Adipocyte (in vitro differentiated cells): Measurements from ENCODE around the gene TGFB2.
"Not testable (repeated sequence)": the region's sequence is repeated elsewhere in the genome, so short reads cannot be mapped to it uniquely, and the experiment has no call there.

Experiments used
- DNase-seq: peaks from one replicate; pipeline ENCODE4 v3.0.0-alpha.2; 2015; ENCODE audit warnings: low read depth
- H3K27me3 ChIP-seq: replicated peaks from 2 replicates; pipeline ENCODE4 v1.7.0; 2013; ENCODE audit warnings: mild to moderate bottlenecking, low read length, moderate library complexity; ENCODE audit not compliant: control insufficient read depth, insufficient read depth
- H3K36me3 ChIP-seq: 2 replicates; pipeline ENCODE4 v1.7.0; 2013; ENCODE audit warnings: low read length, mild to moderate bottlenecking, moderate library complexity; ENCODE audit not compliant: control insufficient read depth, insufficient read depth, severe bottlenecking
- H3K4me1 ChIP-seq: 2 replicates; pipeline ENCODE4 v1.7.0; 2013; ENCODE audit warnings: mild to moderate bottlenecking, low read length, moderate library complexity; ENCODE audit not compliant: control insufficient read depth, insufficient read depth
- H3K4me3 ChIP-seq: 2 replicates; pipeline ENCODE4 v1.7.0; 2013; ENCODE audit warnings: mild to moderate bottlenecking, low read length, moderate library complexity
- H3K9ac ChIP-seq: 2 replicates; pipeline ENCODE4 v1.7.0; 2013; ENCODE audit warnings: mild to moderate bottlenecking, low read length, moderate library complexity
- H3K9me3 ChIP-seq: 2 replicates; pipeline ENCODE4 v1.7.0; 2013; ENCODE audit warnings: mild to moderate bottlenecking, low read length, moderate library complexity; ENCODE audit not compliant: control insufficient read depth

The TGFB2 gene

GRCh38 chr1:218312509-218312908, 32.6 kb upstream of the TGFB2 start:
- no peak for DNase-seq
- Histone ChIP-seq H3K4me3 (no peak overlapping the region), H3K4me1 (no peaks in the 10 kb centered on the region), H3K36me3 (peaks cover 7% of the 10 kb centered on the region), H3K9ac (no peak overlapping the region), H3K9me3 (peaks cover 4% of the 10 kb centered on the region), H3K27me3 (no peaks in the 10 kb centered on the region)

- peaks cover 4% of the 10 kb centered on the region for H3K9me3 ChIP-seq
- H3K27me3 ChIP-seq = no peaks in the 10 kb centered on the region
- no peaks in the 10 kb centered on the region for H3K36me3 ChIP-seq
- no peaks in the 10 kb centered on the region for H3K4me1 ChIP-seq
- no peak for DNase-seq
- H3K4me3 ChIP-seq = no peak overlapping the region
- no peak overlapping the region for H3K9ac ChIP-seq
Measured at GRCh38 chr1:218314316-218314715, 30.8 kb upstream of the TGFB2 start.

- Histone ChIP-seq H3K36me3 (no peaks in the 10 kb centered on the region), H3K4me3 (no peak overlapping the region), H3K4me1 (no peaks in the 10 kb centered on the region), H3K27me3 (no peaks in the 10 kb centered on the region), H3K9me3 (peaks cover 4% of the 10 kb centered on the region), H3K9ac (no peak overlapping the region)
- no peak for DNase-seq
Measured at GRCh38 chr1:218315638-218316037, 29.5 kb upstream of the TGFB2 start.

GRCh38 chr1:218317061-218317460, 28.1 kb upstream of the TGFB2 start:
- DNase-seq = no peak
- no peak overlapping the region for H3K9ac ChIP-seq
- H3K4me3 ChIP-seq = no peak overlapping the region
- H3K27me3 ChIP-seq = no peaks in the 10 kb centered on the region
- no peaks in the 10 kb centered on the region for H3K4me1 ChIP-seq
- peaks cover 3% of the 10 kb centered on the region for H3K36me3 ChIP-seq
- no peaks in the 10 kb centered on the region for H3K9me3 ChIP-seq

GRCh38 chr1:218320182-218320581, 25.0 kb upstream of the TGFB2 start:
- H3K36me3 ChIP-seq = peaks cover 15% of the 10 kb centered on the region
- H3K9ac ChIP-seq, DNase-seq, H3K4me1 ChIP-seq, H3K9me3 ChIP-seq, H3K4me3 ChIP-seq, H3K27me3 ChIP-seq: not testable (repeated sequence)

- Histone ChIP-seq H3K9ac (no peak overlapping the region), H3K36me3 (peaks cover 15% of the 10 kb centered on the region), H3K27me3 (no peaks in the 10 kb centered on the region), H3K4me3 (no peak overlapping the region), H3K4me1 (no peaks in the 10 kb centered on the region), H3K9me3 (no peaks in the 10 kb centered on the region)
- no peak for DNase-seq
Measured at GRCh38 chr1:218322762-218323161, 22.4 kb upstream of the TGFB2 start.

- no peak overlapping the region for H3K9ac ChIP-seq
- no peaks in the 10 kb centered on the region for H3K9me3 ChIP-seq
- no peak overlapping the region for H3K4me3 ChIP-seq
- H3K36me3 ChIP-seq = peaks cover 15% of the 10 kb centered on the region
- H3K27me3 ChIP-seq = no peaks in the 10 kb centered on the region
- no peak for DNase-seq
- H3K4me1 ChIP-seq = no peaks in the 10 kb centered on the region
Measured at GRCh38 chr1:218323568-218324225, 21.4 kb upstream of the TGFB2 start.

- Histone ChIP-seq H3K4me3 (no peak overlapping the region), H3K4me1 (no peaks in the 10 kb centered on the region), H3K9ac (no peak overlapping the region), H3K36me3 (peaks cover 15% of the 10 kb centered on the region), H3K9me3 (no peaks in the 10 kb centered on the region), H3K27me3 (no peaks in the 10 kb centered on the region)
- no peak for DNase-seq
Measured at GRCh38 chr1:218324226-218324580, 20.9 kb upstream of the TGFB2 start.

GRCh38 chr1:218328769-218329168, 16.4 kb upstream of the TGFB2 start:
- no peak for DNase-seq
- Histone ChIP-seq H3K4me1 (no peaks in the 10 kb centered on the region), H3K27me3 (no peaks in the 10 kb centered on the region), H3K9me3 (no peaks in the 10 kb centered on the region), H3K36me3 (peaks cover 8% of the 10 kb centered on the region), H3K9ac (no peak overlapping the region), H3K4me3 (no peak overlapping the region)

GRCh38 chr1:218330043-218330623, 15.0 kb upstream of the TGFB2 start:
- no peaks in the 10 kb centered on the region for H3K27me3 ChIP-seq
- no peak overlapping the region for H3K9ac ChIP-seq
- peaks cover 8% of the 10 kb centered on the region for H3K36me3 ChIP-seq
- H3K4me3 ChIP-seq = no peak overlapping the region
- H3K4me1 ChIP-seq = no peaks in the 10 kb centered on the region
- DNase-seq = peak; percentile 69
- no peaks in the 10 kb centered on the region for H3K9me3 ChIP-seq

GRCh38 chr1:218332416-218332815, 12.7 kb upstream of the TGFB2 start:
- peaks cover 8% of the 10 kb centered on the region for H3K36me3 ChIP-seq
- no peak for DNase-seq

GRCh38 chr1:218336328-218336727, 8.8 kb upstream of the TGFB2 start:
- no peak for DNase-seq
- Histone ChIP-seq H3K4me3 (no peak overlapping the region), H3K4me1 (no peaks in the 10 kb centered on the region), H3K36me3 (peaks cover 5% of the 10 kb centered on the region), H3K9ac (no peak overlapping the region), H3K27me3 (no peaks in the 10 kb centered on the region), H3K9me3 (no peaks in the 10 kb centered on the region)

More at GRCh38 chr1:218332416-218332815, 12.7 kb upstream of the TGFB2 start:
- no peaks in the 10 kb centered on the region for H3K9me3 ChIP-seq
- no peak overlapping the region for H3K4me3 ChIP-seq
- H3K9ac ChIP-seq = no peak overlapping the region
- H3K4me1 ChIP-seq = no peaks in the 10 kb centered on the region
- no peaks in the 10 kb centered on the region for H3K27me3 ChIP-seq
